ENCODE results near the gene SENP8. TPM values are rescaled to one million over a fixed set of nuclear protein-coding genes. Genes with fewer than 3 reads are reported as not detected.
"Not testable (repeated sequence)": the region's sequence is repeated elsewhere in the genome, so short reads cannot be mapped to it uniquely, and the experiment has no call there.

The SENP8 gene
- polyA plus RNA-seq (2013): 2.2 and 2.3 TPM in 2 replicates

DNA sequence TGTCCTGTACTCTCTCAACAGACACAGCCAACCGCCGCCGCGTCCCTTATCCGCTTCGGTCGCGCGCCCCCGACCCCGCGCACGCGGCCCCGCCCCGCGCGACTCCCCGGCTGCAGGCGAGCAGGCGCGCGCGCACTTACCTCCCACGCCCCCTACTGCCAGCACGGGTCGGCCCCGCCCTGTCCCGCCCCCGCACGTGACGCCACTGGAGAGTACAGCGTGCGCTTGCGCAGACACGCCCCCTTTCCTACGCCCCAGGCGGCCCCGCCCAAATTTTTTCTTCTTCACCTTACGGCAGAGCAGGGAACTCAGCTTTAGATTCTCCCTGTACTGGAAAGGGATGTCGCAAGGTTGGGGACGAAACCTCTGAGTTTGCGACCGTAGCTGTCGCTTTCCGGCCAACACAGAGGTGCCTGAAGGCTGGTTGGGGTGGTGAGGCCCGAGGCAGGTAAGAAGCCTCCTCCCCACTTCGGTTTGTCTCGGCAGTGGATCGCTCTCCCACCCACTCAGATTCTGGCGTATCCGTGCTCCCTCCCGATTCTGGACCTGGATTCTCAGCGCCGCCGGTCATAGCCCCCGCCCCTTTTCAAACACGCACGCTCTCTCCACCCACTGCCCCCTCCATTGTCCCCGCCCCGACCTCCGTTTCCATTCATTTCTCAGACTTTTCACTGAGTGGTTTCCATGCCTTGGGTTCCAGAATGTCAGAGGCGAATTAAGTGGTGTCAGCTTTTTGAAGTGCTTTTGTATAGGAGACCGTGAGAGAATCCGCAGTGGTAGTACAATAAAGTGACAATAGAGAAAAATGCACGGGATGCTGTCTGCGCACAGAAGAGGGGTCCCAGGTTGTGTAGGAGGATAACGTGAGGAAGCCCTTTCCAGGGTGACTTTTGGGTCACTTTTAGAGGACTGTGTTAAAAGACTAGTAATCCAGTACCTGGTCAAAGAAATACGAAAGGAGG, at the start of gene SENP8, which contains the start of gene MYO9A:
Gene SENP8, plus strand, starts transcription at position 387 of the 962 bp plus-strand sequence. CDS start 21,221 bp downstream, outside the sequence.
Gene MYO9A, minus strand, starts transcription at position 134 of the 962 bp plus-strand sequence. CDS start 71,587 bp downstream, outside the sequence.
- H3K79me2 ChIP-seq (ENCODE audit: control insufficient read depth, insufficient read depth, low read length, poor library complexity): peaks cover 2% of the 10 kb centered on the region
- no peaks in the 10 kb centered on the region for H3K36me3 ChIP-seq (ENCODE audit: control insufficient read depth in 1 of 2, insufficient read depth in 2 of 2, low read length in 2 of 2)
- no peaks in the 10 kb centered on the region for H3K9me3 ChIP-seq (ENCODE audit: insufficient read depth, low read depth, low read length)
- H3K14ac ChIP-seq (ENCODE audit: low read length): peak within 1 kb of the TSS; percentile 90
- no peak within 1 kb of the TSS for H2BK12ac ChIP-seq (ENCODE audit: low read length)
- H4K8ac ChIP-seq (ENCODE audit: low read depth, low read length): peak within 1 kb of the TSS; percentile 95
- H2AK5ac ChIP-seq (ENCODE audit: low read length): no peak within 1 kb of the TSS
- peak within 1 kb of the TSS; percentile 86 for H2BK5ac ChIP-seq (ENCODE audit: low read depth, low read length, poor library complexity)
- H3K4me1 ChIP-seq (ENCODE audit: control insufficient read depth in 1 of 2, insufficient read depth in 2 of 2, low read length in 2 of 2): peaks cover 0 to 2% of the 10 kb centered on the region in 2 experiments
- DNase-seq: peak; percentile 97 to 100
- WGBS (ENCODE audit: extremely low coverage, insufficient coverage, insufficient read length): no CpG with 5 or more reads among the region's 69 CpGs
- peak within 1 kb of the TSS; percentile 85 for H3K4ac ChIP-seq (ENCODE audit: low read depth, low read length)
- peak within 1 kb of the TSS; percentile 98 for H2AFZ ChIP-seq (ENCODE audit: insufficient read depth, low read length, poor library complexity)
- H3K9ac ChIP-seq (ENCODE audit: low read length): peak within 1 kb of the TSS; percentile 78
- H3K23ac ChIP-seq (ENCODE audit: low read length): no peak within 1 kb of the TSS
- no peaks in the 10 kb centered on the region for H3K27me3 ChIP-seq (ENCODE audit: insufficient read depth, low read length)
- peak within 1 kb of the TSS; percentile 98 for H3K4me3 ChIP-seq (ENCODE audit: low read depth, low read length)
- H4K91ac ChIP-seq (ENCODE audit: low read depth, low read length): peak within 1 kb of the TSS; percentile 94
- H2BK120ac ChIP-seq (ENCODE audit: insufficient read depth, low read length, poor library complexity): peak within 1 kb of the TSS; percentile 95
- peak within 1 kb of the TSS; percentile 88 for H4K12ac ChIP-seq (ENCODE audit: low read depth, low read length)
- peak within 1 kb of the TSS; percentile 89 for H3K18ac ChIP-seq (ENCODE audit: low read length)
- peak within 1 kb of the TSS; percentile 91 for H3K4me2 ChIP-seq (ENCODE audit: low read length)
- peak within 1 kb of the TSS; percentile 93 for H3K27ac ChIP-seq (ENCODE audit: low read depth, low read length)
- peaks cover 8% of the 10 kb centered on the region for H3K79me1 ChIP-seq (ENCODE audit: low read length)

GRCh38 chr15:72068856-72069255, 49.3 kb upstream of the SENP8 start:
- Histone ChIP-seq H3K79me1 (ENCODE audit: low read length) (no peaks in the 10 kb centered on the region), H2AFZ (ENCODE audit: insufficient read depth, low read length, poor library complexity) (no peak overlapping the region), H3K79me2 (ENCODE audit: control insufficient read depth, insufficient read depth, low read length, poor library complexity) (no peaks in the 10 kb centered on the region), H3K4me2 (ENCODE audit: low read length) (no peak overlapping the region), H3K9me3 (ENCODE audit: insufficient read depth, low read depth, low read length) (no peaks in the 10 kb centered on the region), H3K23ac (ENCODE audit: low read length) (no peak overlapping the region), H4K91ac (ENCODE audit: low read depth, low read length) (no peak overlapping the region), H2BK120ac (ENCODE audit: insufficient read depth, low read length, poor library complexity) (no peak overlapping the region), H2BK12ac (ENCODE audit: low read length) (no peak overlapping the region), H4K8ac (ENCODE audit: low read depth, low read length) (no peak overlapping the region), H3K9ac (ENCODE audit: low read length) (no peak overlapping the region), H3K27me3 (ENCODE audit: insufficient read depth, low read length) (no peaks in the 10 kb centered on the region), H3K27ac (ENCODE audit: low read depth, low read length) (no peak overlapping the region), H3K14ac (ENCODE audit: low read length) (no peak overlapping the region), H3K4me1 (ENCODE audit: control insufficient read depth in 1 of 2, insufficient read depth in 2 of 2, low read length in 2 of 2) (no peaks in the 10 kb centered on the region), H3K36me3 (ENCODE audit: control insufficient read depth in 1 of 2, insufficient read depth in 2 of 2, low read length in 2 of 2) (no peaks in the 10 kb centered on the region), H3K18ac (ENCODE audit: low read length) (no peak overlapping the region), H2AK5ac (ENCODE audit: low read length) (no peak overlapping the region), H3K4me3 (ENCODE audit: low read depth, low read length) (no peak overlapping the region), H2BK5ac (ENCODE audit: low read depth, low read length, poor library complexity) (no peak overlapping the region), H4K12ac (ENCODE audit: low read depth, low read length) (no peak overlapping the region), H3K4ac (ENCODE audit: low read depth, low read length) (no peak overlapping the region)
- DNase-seq: no peak

DNA sequence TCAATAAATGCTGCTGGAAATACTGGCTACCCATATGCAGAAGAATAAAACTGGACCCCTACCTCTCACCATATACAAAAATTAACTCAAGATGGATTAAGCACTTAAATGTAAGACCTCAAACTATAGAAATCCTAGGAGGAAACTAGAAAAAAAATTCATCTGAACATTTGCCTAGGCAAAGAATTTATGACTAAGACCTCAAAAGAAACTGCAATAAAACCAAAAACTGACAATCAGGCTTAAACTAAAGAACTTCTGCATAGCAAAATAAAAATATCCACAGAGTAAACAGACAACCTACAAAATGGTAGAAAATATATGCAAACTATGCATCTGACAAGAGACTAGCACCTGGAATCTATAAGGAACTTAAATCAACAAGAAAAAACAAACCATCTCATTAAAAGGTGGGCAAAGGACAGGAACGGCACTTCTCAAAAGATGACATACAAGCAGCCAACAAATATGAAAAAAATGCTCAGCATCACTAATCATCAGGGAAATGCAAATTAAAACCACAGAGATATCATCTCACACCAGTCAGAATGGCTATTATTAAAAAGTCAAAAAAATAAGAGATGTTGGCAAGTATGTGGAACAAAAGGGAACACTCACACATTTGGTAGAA, 47.3 kb upstream of the SENP8 start:
- DNase-seq: no peak
- Histone ChIP-seq H2AFZ (ENCODE audit: insufficient read depth, low read length, poor library complexity) (no peak overlapping the region), H4K12ac (ENCODE audit: low read depth, low read length) (no peak overlapping the region), H3K27me3 (ENCODE audit: insufficient read depth, low read length) (no peaks in the 10 kb centered on the region), H3K14ac (ENCODE audit: low read length) (no peak overlapping the region), H2AK5ac (ENCODE audit: low read length) (no peak overlapping the region), H3K4me2 (ENCODE audit: low read length) (no peak overlapping the region), H4K91ac (ENCODE audit: low read depth, low read length) (no peak overlapping the region), H3K4ac (ENCODE audit: low read depth, low read length) (no peak overlapping the region), H3K9me3 (ENCODE audit: insufficient read depth, low read depth, low read length) (no peaks in the 10 kb centered on the region), H3K4me1 (ENCODE audit: control insufficient read depth in 1 of 2, insufficient read depth in 2 of 2, low read length in 2 of 2) (no peaks in the 10 kb centered on the region), H3K79me2 (ENCODE audit: control insufficient read depth, insufficient read depth, low read length, poor library complexity) (no peaks in the 10 kb centered on the region), H2BK12ac (ENCODE audit: low read length) (no peak overlapping the region), H3K27ac (ENCODE audit: low read depth, low read length) (no peak overlapping the region), H3K23ac (ENCODE audit: low read length) (no peak overlapping the region), H3K18ac (ENCODE audit: low read length) (no peak overlapping the region), H2BK120ac (ENCODE audit: insufficient read depth, low read length, poor library complexity) (no peak overlapping the region), H3K9ac (ENCODE audit: low read length) (no peak overlapping the region), H2BK5ac (ENCODE audit: low read depth, low read length, poor library complexity) (no peak overlapping the region), H3K4me3 (ENCODE audit: low read depth, low read length) (no peak overlapping the region), H3K79me1 (ENCODE audit: low read length) (no peaks in the 10 kb centered on the region), H3K36me3 (ENCODE audit: control insufficient read depth in 1 of 2, insufficient read depth in 2 of 2, low read length in 2 of 2) (no peaks in the 10 kb centered on the region), H4K8ac (ENCODE audit: low read depth, low read length) (no peak overlapping the region)
- no CpG with 5 or more reads among the region's 1 CpG for WGBS (ENCODE audit: extremely low coverage, insufficient coverage, insufficient read length)

- H2AK5ac ChIP-seq (ENCODE audit: low read length); DNase-seq; H3K4me3 ChIP-seq (ENCODE audit: low read depth, low read length); H3K27ac ChIP-seq (ENCODE audit: low read depth, low read length); H3K9me3 ChIP-seq (ENCODE audit: insufficient read depth, low read depth, low read length); H3K18ac ChIP-seq (ENCODE audit: low read length); H3K9ac ChIP-seq (ENCODE audit: low read length); H2BK5ac ChIP-seq (ENCODE audit: low read depth, low read length, poor library complexity); H3K4me1 ChIP-seq (ENCODE audit: control insufficient read depth in 1 of 2, insufficient read depth in 2 of 2, low read length in 2 of 2); H3K79me2 ChIP-seq (ENCODE audit: control insufficient read depth, insufficient read depth, low read length, poor library complexity); H3K79me1 ChIP-seq (ENCODE audit: low read length); H3K14ac ChIP-seq (ENCODE audit: low read length); H2BK120ac ChIP-seq (ENCODE audit: insufficient read depth, low read length, poor library complexity); H3K27me3 ChIP-seq (ENCODE audit: insufficient read depth, low read length); H2AFZ ChIP-seq (ENCODE audit: insufficient read depth, low read length, poor library complexity); H3K4ac ChIP-seq (ENCODE audit: low read depth, low read length); H4K91ac ChIP-seq (ENCODE audit: low read depth, low read length); H3K36me3 ChIP-seq (ENCODE audit: control insufficient read depth in 1 of 2, insufficient read depth in 2 of 2, low read length in 2 of 2); H4K12ac ChIP-seq (ENCODE audit: low read depth, low read length); H3K4me2 ChIP-seq (ENCODE audit: low read length); H4K8ac ChIP-seq (ENCODE audit: low read depth, low read length); H3K23ac ChIP-seq (ENCODE audit: low read length); H2BK12ac ChIP-seq (ENCODE audit: low read length): not testable (repeated sequence)
- WGBS (ENCODE audit: extremely low coverage, insufficient coverage, insufficient read length): no CpG with 5 or more reads among the region's 8 CpGs
Observed at GRCh38 chr15:72071448-72071825, 46.8 kb upstream of the SENP8 start.
